Fibroblast of villous mesenchyme (primary cell): ENCODE measurements around the gene STRBP. TPM values are rescaled to one million over a fixed set of nuclear protein-coding genes. Genes with fewer than 3 reads are reported as not detected.
"Not testable (repeated sequence)": the region's sequence is repeated elsewhere in the genome, so short reads cannot be mapped to it uniquely, and the experiment has no call there.

Source experiments
- DNase-seq: peaks from one replicate; pipeline ENCODE4 v3.0.0-alpha.2; 2010; ENCODE audit warnings: low read depth
- H3K4me3 ChIP-seq: 2 replicates; pipeline ENCODE4 v1.5.1; 2011; ENCODE audit warnings: low read depth, mild to moderate bottlenecking, low read length
- total RNA-seq: library from RNA; depleted of rRNA; stranded (reverse); fragments of >200 nt; gene quantifications from 2 replicates; pipeline ENCODE4 v1.2.3, GENCODE V29; 2012
- TF ChIP-seq, protein P1 (sequence below): IDR thresholded peaks from 2 replicates; pipeline ENCODE4 v1.5.1; 2012; ENCODE audit warnings: low read depth, mild to moderate bottlenecking, low read length; ENCODE audit not compliant: insufficient read depth

STRBP gene
- total RNA-seq, 1 donor: 4.3 TPM

DNA sequence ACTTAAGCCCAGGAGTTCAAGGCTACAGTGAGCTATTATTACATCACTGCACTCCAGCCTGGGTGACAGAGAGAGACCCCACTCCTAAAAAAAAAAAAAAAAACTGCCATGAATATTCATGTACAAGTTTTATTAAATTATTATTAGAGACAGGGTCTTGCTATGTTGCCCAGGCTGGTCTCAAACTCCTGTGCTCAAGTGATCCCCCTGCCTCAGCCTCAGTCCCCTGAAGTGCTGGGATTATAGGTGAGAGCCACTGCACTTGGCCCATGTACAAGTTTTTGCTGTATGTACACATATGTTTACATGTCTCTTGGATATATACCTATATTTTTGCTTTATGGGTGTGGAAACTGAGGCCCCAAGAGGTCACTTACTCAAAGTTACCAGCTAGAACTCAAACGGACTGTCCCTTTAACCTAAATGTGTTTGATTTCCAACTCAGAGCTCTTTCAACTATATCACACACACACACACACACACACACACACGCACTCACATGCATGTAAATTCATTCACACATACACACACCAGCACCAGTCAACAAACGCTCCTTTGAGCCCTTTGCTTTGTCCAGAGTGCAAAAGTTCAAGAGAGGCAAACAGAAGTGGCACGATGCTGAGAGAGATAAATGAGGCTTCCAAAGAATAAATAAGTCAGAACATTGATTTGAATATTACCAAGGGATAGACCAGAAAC lies 42.3 kb upstream of the STRBP start:
- DNase-seq: no peak
- TF ChIP-seq, protein P1, sequence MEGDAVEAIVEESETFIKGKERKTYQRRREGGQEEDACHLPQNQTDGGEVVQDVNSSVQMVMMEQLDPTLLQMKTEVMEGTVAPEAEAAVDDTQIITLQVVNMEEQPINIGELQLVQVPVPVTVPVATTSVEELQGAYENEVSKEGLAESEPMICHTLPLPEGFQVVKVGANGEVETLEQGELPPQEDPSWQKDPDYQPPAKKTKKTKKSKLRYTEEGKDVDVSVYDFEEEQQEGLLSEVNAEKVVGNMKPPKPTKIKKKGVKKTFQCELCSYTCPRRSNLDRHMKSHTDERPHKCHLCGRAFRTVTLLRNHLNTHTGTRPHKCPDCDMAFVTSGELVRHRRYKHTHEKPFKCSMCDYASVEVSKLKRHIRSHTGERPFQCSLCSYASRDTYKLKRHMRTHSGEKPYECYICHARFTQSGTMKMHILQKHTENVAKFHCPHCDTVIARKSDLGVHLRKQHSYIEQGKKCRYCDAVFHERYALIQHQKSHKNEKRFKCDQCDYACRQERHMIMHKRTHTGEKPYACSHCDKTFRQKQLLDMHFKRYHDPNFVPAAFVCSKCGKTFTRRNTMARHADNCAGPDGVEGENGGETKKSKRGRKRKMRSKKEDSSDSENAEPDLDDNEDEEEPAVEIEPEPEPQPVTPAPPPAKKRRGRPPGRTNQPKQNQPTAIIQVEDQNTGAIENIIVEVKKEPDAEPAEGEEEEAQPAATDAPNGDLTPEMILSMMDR: no peak
- H3K4me3 ChIP-seq: no peak overlapping the region

DNA sequence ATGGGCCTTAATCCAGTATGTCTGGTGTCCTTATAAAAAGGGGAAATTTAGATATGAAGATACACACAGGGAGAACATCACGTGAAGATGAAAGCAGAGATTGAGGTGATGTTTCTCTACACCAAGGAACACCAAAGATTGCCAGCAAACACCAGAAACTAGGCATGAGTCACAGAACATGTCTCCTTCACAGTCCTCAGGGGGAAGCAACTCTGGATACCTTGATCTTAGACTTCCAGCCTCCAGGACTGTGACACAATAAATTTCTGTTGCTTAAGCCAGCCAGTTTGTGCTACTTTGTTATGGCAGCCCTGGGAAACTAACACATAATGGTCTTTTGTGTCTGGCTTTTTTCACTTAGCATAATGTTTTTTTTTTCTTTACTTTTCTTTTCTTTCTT lies 41.2 kb upstream of the STRBP start:
- no peak overlapping the region for H3K4me3 ChIP-seq
- peak; percentile 4 for DNase-seq
- TF ChIP-seq, protein P1: no peak

DNA sequence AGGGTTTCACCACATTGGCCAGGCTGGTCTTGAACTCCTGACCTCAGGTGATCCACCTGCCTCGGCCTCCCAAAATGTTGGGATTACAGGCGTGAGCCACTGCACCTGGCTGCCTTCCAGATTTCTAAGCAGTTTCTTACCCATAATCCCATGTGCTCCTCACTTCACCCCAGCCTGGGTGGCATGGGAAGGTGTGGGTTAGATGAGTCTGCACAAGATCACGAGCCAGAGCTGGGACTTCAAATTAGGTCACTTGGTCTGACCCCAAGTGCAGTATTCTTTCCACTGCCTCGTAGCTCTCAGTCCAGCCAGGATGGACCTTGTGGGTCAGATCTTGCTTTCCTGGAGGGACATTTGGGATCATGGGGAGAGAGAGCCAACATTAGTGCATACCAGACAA lies 37.5 kb upstream of the STRBP start:
- TF ChIP-seq, protein P1: no peak
- no peak for DNase-seq
- H3K4me3 ChIP-seq: no peak overlapping the region

DNA sequence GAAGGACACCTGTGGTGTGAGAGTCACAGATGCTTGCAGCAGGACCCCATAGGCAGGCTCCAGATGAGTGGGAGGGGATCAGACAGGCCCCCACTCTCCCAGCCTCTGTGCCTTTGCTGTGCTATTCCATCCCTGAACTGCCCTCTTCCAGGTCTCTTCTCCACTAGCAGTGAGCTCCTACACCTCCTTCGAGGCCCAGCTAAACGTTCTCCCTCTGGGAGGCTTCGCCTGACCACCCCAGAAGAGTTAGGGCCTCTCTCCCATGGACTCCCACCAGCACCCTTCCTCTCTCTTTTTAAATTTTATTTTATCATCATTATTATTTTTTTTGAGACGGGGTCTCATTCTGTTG lies 35.9 kb upstream of the STRBP start:
- no peak for DNase-seq
- TF ChIP-seq, protein P1: no peak
- no peak overlapping the region for H3K4me3 ChIP-seq

DNA sequence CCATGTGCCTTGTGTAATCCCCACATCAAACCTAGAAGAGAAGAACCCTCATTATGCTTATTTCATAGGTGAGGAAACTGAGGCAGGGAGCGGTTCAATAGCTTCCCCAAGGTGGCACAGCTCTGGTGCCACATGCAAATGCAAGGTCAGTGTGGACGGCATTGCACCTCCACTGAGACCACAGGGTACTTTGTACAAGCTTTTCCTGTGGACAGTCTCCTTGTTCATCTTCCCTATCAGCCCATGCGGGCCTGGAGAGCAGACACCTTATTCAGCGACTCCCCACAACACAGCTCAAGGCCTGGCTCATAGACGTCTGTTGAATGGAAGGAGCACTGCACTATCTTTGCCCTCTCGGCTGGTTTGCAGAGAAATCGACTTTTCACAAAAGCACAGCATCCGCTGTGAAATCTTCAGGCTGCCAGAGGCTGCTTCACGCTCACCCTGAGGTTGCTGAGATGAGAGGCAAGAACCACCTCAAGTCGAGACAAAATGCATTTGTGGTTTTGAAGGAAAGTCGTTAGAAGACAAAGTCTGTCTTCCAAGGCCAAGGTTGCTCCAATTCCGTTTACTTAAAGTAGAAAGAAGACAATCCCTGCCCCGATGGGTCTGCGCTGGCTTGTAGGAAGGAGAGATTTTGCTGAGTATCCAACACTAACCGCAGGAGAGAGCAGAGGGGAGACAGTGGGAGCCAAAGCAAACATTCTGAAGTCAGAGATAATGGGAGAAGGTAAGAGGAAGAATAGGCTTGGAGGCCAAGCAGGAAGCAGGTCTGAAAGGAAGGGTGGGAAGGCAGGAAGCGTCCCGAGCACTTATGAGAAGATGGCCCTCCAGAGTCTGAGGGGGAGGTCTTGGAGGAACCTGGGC lies 34.2 kb upstream of the STRBP start:
- no peak overlapping the region for H3K4me3 ChIP-seq
- no peak for DNase-seq
- TF ChIP-seq, protein P1: no peak

DNA sequence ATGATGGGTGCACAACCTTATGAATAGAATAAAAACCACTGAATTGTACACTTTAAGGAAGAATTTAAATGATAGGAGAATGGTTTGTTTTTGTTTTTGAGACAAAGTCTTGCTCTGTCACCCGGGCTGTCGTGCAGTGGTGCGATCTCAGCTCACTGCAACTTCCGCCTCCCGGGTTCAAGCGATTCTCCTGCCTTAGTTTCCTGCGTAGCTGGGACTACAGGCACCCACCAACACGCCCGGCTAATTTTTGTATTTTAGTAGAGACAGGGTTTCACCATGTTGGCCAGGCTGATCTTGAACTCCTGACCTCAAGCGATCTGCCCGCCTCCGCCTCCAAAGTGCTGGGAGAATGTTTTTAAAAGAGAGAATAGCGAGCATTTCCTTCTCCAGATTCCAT lies 33.5 kb upstream of the STRBP start:
- not testable (repeated sequence) for H3K4me3 ChIP-seq, DNase-seq

DNA sequence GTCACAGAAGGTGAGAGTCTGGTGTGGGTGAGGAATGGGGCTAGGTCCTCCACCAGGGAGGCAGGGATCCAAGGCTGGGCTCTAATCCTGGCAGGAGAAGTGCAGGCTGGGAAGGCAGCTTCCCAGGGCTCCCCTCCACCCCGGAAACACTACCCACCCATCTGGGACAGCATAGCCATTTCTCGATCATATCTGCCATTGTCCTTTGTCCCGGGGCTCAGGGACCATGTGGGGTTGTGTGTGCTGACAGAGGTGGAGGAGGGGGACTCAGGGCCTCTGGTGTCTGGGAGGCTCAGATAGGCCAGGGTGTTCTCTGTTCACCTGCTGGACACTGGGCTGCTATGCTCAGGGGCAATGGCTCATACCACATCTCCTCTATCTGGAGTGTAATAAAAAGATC lies 32.2 kb upstream of the STRBP start:
- TF ChIP-seq, protein P1: no peak
- H3K4me3 ChIP-seq: no peak overlapping the region
- DNase-seq: no peak
